Upper lobe of left lung (tissue), 6 donors: ENCODE data around the gene KRT14. TPM values are rescaled to one million over a fixed set of nuclear protein-coding genes. Genes with fewer than 3 reads are reported as not detected.

Experiments used
- ATAC-seq, 2 donors: fragments of 200-7000 bp; cut with Tn5 transposase; one replicate each; pipeline ENCODE4 v1.9.1; 2022; ENCODE audit warnings: mild to moderate bottlenecking in 2 of 2, moderate library complexity in 2 of 2; ENCODE audit not compliant: low FRiP score in 2 of 2
- DNase-seq, 2 donors: peaks; one replicate each; pipeline ENCODE4 v3.0.0-alpha.2; 2019 to 2020
- H3K27ac ChIP-seq, 4 donors: fragments of 200-600 bp; sonication (generic); one replicate each; pipeline ENCODE4 v1.5.1; 2016 to 2019
- H3K27me3 ChIP-seq, 4 donors: fragments of 200-600 bp; sonication (generic); one replicate each; pipeline ENCODE4 v1.5.1; 2017 to 2019
- H3K36me3 ChIP-seq, 4 donors: fragments of 200-600 bp; sonication (generic); one replicate each; pipeline ENCODE4 v1.5.1; 2016 to 2019
- H3K4me1 ChIP-seq, 4 donors: fragments of 200-600 bp; sonication (generic); one replicate each; pipeline ENCODE4 v1.5.1; 2018 to 2019
- H3K4me3 ChIP-seq, 4 donors: fragments of 200-600 bp; sonication (generic); one replicate each; pipeline ENCODE4 v1.5.1; 2017 to 2019; ENCODE audit warnings: mild to moderate bottlenecking in 2 of 4, moderate library complexity in 1 of 4
- H3K9me3 ChIP-seq, 4 donors: fragments of 200-600 bp; sonication (generic); one replicate each; pipeline ENCODE4 v1.5.1; 2018 to 2019
- CTCF ChIP-seq, 6 experiments: fragments of 450-650 bp in 4 of 6; fragments of 200-600 bp in 2 of 6; sonication (generic) in 2 of 6; IDR thresholded peaks; one replicate each; pipeline ENCODE4 v1.5.1; 2016 to 2019; ENCODE audit warnings: antibody characterized with exemption in 6 of 6
- EP300 ChIP-seq, 4 donors: sonication (generic); formaldehyde crosslinking; IDR thresholded peaks; one replicate each; pipeline ENCODE4 v1.5.1; 2017; ENCODE audit warnings: antibody characterized with exemption in 4 of 4, control low read depth in 2 of 4
- POLR2A ChIP-seq, 4 donors: fragments of 450-650 bp; IDR thresholded peaks; one replicate each; pipeline ENCODE4 v1.5.1; 2016 to 2017; ENCODE audit warnings: antibody characterized with exemption in 4 of 4, mild to moderate bottlenecking in 2 of 4
- POLR2AphosphoS5 ChIP-seq, 2 donors: sonication (generic); formaldehyde crosslinking; IDR thresholded peaks; one replicate each; pipeline ENCODE4 v1.5.1; 2017; ENCODE audit warnings: antibody characterized with exemption in 2 of 2
- WGBS, 2 donors: methylation state at CpG; one replicate each; pipeline ENCODE4 v1.1.5; 2017 to 2018; 5-methylcytosine and 5-hydroxymethylcytosine counted together
- total RNA-seq, 6 donors: library from RNA; depleted of rRNA in 4 of 6; stranded (reverse); fragments of >200 nt in 4 of 6; gene quantifications; one replicate each; pipeline versions ENCODE4 v1.1.0 to v1.2.1, GENCODE V29; 2016 to 2021
- donor health status: DM: no; HTN: no; CAD: no; lungs with moderate emphysema.
- donor health status: DM: no; HTN: yes; CAD: no; lungs with severe emphysema.

The KRT14 gene
- total RNA-seq, 6 donors from 2014 or later = not detected

- Histone ChIP-seq H3K27me3 (no peaks in the 10 kb centered on the region), H3K27ac (no peak overlapping the region), H3K4me1 (no peaks in the 10 kb centered on the region), H3K36me3 (no peaks in the 10 kb centered on the region), H3K4me3 (no peak overlapping the region), H3K9me3 (no peaks in the 10 kb centered on the region)
- 68 to 77% methylated on average over 8 of the region's 8 CpGs for WGBS, 2 donors
- ATAC-seq = no peak
- DNase-seq = no peak
- TF ChIP-seq POLR2A (IDR thresholded peaks at IDR 0.05) (no peak), POLR2AphosphoS5 (IDR thresholded peaks at IDR 0.05) (no peak), CTCF (IDR thresholded peaks at IDR 0.05) (no peak), EP300 (IDR thresholded peaks at IDR 0.05) (no peak)
Measured at GRCh38 chr17:41595585-41595984, 8.9 kb upstream of the KRT14 start.

GRCh38 chr17:41594363-41594915 is 7.7 kb upstream of the KRT14 start:
- 54 to 83% methylated on average over 3 of the region's 3 CpGs for WGBS, 2 donors
- DNase-seq = no peak
- ATAC-seq = no peak

GRCh38 chr17:41593306-41593981 is 6.7 kb upstream of the KRT14 start:
- TF ChIP-seq POLR2A (IDR thresholded peaks at IDR 0.05) (no peak), CTCF (IDR thresholded peaks at IDR 0.05) (no peak), POLR2AphosphoS5 (IDR thresholded peaks at IDR 0.05) (no peak)
- Histone ChIP-seq H3K27me3 (no peaks in the 10 kb centered on the region), H3K4me3 (no peak overlapping the region), H3K9me3 (no peaks in the 10 kb centered on the region), H3K36me3 (no peaks in the 10 kb centered on the region), H3K27ac (no peak overlapping the region), H3K4me1 (no peaks in the 10 kb centered on the region)
- ATAC-seq (no peak), DNase-seq (no peak)
- 65 to 94% methylated on average over 3 to 8 of the region's 8 CpGs for WGBS, 2 donors

More at GRCh38 chr17:41594363-41594915, 7.7 kb upstream of the KRT14 start:
- Histone ChIP-seq H3K36me3 (no peaks in the 10 kb centered on the region), H3K27me3 (no peaks in the 10 kb centered on the region), H3K9me3 (no peaks in the 10 kb centered on the region), H3K27ac (no peak overlapping the region), H3K4me1 (no peaks in the 10 kb centered on the region), H3K4me3 (no peak overlapping the region)
- TF ChIP-seq CTCF (IDR thresholded peaks at IDR 0.05) (no peak), POLR2A (IDR thresholded peaks at IDR 0.05) (no peak), POLR2AphosphoS5 (IDR thresholded peaks at IDR 0.05) (no peak), EP300 (IDR thresholded peaks at IDR 0.05) (no peak)

- WGBS, 2 donors = 77 to 80% methylated on average over 11 to 12 of the region's 12 CpGs
- no peaks in the 10 kb centered on the region for H3K4me1 ChIP-seq
- no peaks in the 10 kb centered on the region for H3K27me3 ChIP-seq
- H3K36me3 ChIP-seq = no peaks in the 10 kb centered on the region
- DNase-seq (no peak), ATAC-seq (no peak)
- TF ChIP-seq POLR2A (IDR thresholded peaks at IDR 0.05) = no peak
- TF ChIP-seq CTCF (IDR thresholded peaks at IDR 0.05) = no peak
- TF ChIP-seq EP300 (IDR thresholded peaks at IDR 0.05) = no peak
- no peak for TF ChIP-seq POLR2AphosphoS5 (IDR thresholded peaks at IDR 0.05)
- H3K4me3 ChIP-seq = no peak overlapping the region
- H3K9me3 ChIP-seq = no peaks in the 10 kb centered on the region
- no peak overlapping the region for H3K27ac ChIP-seq
Measured at GRCh38 chr17:41592601-41593305, 6.1 kb upstream of the KRT14 start.
